HPDE6-E6E7 (cell line): ENCODE measurements around the gene SYT7.
A peak's percentile ranks its signal among the peaks of the same experiment; 100 is the strongest.
"Not testable (repeated sequence)": the region's sequence is repeated elsewhere in the genome, so short reads cannot be mapped to it uniquely, and the experiment has no call there.

Experiments
- DNase-seq: peaks from one replicate; pipeline ENCODE4 v3.0.0; 2011; ENCODE audit warnings: missing footprints; ENCODE audit errors: extremely low spot score

The SYT7 gene

DNA sequence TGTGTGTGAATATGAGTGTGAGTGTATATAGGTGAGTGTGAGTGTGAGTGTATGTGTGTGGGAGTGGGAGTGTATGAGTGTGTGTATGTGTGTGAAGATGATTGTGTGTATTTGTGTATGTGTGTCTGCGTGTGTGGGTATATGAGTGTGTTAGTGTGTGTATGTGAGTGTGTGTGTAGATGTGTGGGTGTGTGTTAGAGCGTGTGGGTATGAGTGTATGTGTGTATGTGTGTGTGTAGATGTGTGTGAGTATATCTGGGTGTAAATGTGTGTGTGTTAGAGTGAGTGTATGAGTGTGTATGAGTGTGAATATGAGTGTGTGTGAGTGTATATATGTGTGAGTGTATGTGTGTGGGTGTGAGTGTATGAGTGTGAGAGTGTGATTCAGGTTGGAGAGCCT lies 83.4 kb downstream of the SYT7 start:
- DNase-seq, result no peak

- no peak for DNase-seq
Measured at GRCh38 chr11:61496602-61497400, 84.1 kb downstream of the SYT7 start.

- no peak for DNase-seq
Measured at GRCh38 chr11:61495801-61496601, 84.9 kb downstream of the SYT7 start.

- DNase-seq, result no peak
Measured at GRCh38 chr11:61494381-61494961, 86.4 kb downstream of the SYT7 start.

DNA sequence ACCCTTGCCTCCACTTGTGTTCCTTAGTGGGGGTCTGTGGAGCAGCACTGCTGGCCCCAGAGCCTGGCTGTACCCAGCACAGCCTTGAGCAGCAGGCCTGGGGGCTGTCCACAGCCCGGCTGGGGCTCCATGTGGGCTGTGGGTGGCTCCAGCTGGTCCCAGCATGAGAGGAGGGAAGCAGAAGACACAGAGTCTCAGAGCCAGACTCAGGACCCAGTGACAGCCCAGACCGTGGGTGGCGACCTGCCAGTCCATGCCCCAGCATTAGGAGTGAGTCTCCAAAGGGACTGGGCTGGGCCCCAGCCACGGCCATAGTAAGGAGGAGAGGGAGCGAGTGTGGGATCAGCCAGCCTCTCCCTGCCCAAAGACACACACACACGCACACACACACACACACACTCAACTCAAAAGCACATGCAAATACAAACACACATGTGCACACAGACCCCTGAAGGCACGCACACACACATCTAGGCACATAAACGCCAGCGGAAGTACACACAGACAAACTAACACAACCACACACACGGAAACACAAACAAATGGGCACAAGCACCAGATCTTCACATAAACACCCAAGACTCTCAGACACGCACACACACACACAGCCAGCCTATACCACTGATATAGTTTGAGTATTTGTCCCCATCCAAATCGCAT lies 89.0 kb downstream of the SYT7 start:
- no peak for DNase-seq

GRCh38 chr11:61489833-61490721 lies 90.8 kb downstream of the SYT7 start:
- DNase-seq, result no peak

DNA sequence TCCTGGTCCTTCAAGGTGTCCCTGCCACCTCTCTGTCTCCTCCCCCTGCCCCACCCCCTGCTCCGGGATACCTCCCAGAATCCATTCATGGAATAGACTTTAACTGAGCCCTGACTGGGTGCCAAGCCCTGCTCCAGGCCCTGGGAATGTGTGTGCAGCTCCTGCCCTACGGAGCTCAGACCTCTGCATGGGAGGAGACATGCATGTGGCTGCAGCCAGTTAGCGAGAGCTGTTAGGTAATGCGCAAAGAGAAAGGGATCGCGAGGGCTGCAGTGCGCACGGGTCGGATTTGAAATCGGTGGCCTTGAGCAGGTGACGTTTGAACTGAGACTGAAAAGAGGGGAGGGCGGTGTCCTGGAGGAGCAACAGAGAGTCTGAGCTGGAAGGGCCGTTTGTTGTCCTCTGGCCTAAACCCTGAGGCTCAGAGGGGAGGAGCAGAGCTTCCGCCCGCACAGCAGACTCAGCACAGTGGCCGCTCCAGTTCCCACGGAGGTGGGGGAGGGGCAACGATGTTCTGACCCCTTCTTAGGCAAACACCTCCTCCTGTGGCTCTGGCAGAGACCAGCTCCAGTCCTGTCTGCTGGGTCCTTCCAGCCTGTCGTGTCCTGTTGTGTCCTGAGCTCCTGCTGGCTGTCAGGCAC lies 92.1 kb downstream of the SYT7 start:
- no peak for DNase-seq

GRCh38 chr11:61487342-61488025 lies 93.4 kb downstream of the SYT7 start:
- no peak for DNase-seq

DNA sequence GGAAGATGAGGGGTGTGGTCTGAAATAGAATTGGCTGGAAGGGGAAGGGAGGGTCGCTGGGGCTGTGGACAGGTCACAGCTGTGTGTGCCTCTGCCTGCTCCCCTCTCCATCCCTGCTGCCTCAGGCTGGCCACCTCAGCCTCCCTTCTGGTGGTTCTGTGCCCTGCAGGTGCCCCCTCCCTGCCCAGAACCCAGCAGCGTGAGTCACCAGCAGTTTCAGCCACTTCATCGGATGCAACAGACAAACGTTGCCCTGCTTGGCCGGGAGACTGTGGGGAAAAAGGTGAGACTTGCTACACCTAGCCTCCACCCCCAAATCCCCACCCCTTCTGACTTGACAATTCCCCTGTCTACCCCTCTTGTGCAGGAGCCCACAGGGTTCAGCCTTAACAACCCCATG lies 94.1 kb downstream of the SYT7 start:
- DNase-seq, result peak; percentile 63

DNA sequence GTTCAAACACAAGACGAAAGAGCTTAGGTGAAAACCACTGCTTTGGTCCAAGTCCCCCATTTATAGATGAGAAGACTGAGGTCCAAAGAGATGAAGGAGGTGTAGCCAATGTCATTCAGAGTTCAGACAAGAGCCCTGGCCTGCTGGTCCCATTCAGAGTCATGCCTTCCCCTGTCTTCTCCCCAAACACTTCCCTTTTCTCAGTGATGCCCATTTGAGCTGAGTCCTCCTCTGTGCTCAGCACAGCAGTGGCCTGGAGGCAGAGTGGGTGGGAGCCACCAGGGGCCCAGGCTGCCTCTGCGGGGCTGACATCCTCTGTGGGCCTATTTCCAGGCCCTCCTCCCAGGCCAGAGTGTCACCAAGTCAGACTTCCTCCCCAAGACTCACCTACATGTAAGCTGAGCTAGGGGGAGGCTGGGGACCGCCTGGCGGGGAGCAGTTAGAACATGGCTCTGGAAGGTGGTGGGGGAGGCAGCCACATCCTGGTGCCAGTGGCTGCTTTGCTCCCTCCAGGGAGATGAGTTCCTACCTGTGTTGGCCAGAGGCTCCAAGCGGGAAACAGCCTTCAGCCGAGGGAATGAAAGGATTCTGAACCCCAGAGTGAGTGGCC lies 94.8 kb downstream of the SYT7 start:
- DNase-seq, result no peak

DNA sequence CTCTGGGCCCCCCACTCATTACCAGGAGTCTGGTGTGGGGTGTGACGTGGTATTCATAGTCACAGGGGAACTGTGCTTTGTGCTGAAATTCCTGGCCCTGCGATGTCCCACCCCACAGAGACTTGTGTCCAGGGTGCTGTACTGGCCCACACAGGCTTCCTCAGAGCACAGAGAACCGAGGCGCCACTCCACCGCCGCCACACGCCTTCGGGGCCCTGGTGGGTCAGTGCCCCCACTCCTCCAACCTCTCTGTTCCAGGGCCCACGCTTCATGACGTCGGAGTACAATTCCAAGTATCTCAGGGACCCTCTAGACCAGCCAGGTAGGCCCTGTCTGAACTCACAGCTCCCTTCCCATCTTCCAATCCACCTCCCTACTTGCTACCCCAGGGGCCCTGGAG lies 95.8 kb downstream of the SYT7 start:
- DNase-seq, result no peak

DNA sequence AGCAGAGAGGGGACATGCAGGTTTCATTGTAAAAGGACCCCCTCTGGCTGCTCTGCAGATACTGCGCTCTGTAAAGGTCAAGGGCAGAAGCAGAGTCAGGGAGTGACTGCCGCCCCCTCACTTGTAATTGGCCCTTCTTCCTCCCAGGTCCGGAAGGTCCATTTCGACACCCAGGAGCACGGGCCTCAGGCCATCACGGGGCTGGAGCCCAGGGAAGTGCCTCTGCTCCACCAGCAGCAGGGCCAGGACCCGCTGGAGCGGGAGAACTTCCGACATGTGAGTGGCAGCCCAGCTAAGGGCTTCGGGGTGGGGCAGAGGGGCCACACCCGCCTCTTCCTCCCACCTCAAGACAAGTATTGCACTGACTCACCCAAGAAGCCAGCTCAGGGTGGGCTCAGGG lies 96.3 kb downstream of the SYT7 start:
- no peak for DNase-seq

GRCh38 chr11:61482513-61482912 lies 98.4 kb downstream of the SYT7 start:
- no peak for DNase-seq

DNA sequence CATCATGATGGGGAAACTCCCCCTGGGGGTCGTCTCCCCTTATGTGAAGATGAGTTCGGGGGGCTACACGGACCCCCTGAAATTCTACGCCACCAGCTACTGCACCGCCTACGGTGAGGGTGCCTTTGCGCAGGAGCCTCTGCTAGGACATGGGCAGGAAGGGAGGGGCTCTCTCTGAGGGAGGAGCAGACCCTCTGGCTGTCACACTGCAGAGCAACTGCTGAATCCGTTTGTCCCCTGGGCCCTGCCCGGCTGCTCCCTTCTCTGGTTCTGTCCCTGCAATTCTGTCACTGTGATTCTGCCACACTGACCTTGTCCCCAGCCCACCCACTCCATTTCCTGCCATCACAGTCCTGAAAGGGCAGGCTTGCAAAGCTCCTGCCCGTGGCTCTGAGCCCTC lies 99.1 kb downstream of the SYT7 start:
- DNase-seq, result no peak

DNA sequence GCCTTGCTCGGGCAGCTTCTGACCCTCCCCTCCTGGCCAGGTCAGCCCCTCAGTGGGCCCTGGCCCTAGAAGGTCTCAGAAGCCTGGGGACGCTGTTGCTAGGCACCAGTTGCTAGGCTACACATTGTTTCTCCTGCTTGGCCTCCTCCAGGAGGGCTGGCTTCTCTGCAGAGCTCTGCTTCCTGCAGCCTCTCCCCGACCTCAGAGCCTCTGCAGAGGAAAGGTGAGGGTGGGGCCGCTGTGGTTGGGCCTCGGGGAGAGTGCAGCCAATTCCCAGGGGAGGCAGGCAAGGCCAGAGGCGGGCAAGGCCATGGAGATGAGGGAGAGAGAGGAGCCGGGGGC lies 99.9 kb downstream of the SYT7 start:
- no peak for DNase-seq

DNA sequence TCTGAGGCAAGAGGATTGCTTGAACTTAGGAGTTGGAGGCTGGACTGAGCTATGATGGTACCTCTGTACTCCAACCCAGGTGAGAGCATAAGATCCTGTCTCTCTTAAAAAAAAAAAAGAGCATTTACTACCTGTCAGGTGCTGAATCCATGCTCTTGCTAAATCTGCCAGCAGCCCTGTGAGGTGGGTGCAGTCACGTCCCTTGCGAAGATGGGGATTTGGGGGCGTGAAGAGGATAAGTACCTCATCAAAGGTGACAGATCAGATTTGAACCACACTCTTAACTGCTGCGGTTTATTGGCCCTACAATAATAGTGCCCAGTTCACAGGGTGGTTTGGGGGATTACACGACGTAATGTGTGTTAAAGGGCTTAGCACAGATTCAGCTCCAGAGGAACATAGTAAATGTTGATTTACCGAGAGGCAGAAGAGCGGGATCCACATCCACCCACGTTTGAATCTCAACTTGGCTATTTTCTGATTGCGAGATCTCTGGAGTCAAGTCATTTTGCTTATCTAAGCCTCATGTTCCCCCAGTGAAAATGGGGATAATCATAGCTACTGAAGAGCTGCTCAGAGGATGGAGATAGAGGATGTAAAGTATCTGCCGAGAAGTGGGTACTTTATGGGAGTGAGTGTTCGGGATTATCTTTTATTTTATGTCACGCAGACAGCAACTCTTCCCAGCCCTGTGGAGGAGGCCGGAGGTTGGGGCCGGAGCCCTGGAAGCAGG lies 100.4 kb downstream of the SYT7 start:
- DNase-seq, result no peak

- not testable (repeated sequence) for DNase-seq
Measured at GRCh38 chr11:61479360-61480058, 101.4 kb downstream of the SYT7 start.

DNA sequence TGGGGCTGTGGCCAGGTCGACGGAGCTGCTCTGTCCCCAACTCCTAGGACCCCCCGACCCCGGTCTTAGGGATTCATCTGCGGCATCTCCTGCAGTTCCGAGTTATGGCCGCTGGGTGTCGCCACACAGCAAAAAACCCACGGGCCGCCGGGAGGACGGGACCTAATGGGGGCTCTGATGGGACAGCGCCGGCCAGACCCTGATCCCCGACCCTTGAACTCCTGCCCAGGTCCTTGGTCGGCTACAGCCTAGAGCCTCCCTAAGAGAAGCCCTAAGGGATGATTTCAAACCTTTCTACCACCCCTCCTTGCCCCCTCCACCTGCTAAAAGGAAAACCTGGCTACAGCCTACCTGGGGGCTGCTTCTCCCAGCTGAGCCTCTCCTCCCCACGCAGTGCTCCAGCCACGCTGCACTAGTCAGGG lies 103.1 kb downstream of the SYT7 start:
- no peak for DNase-seq
